Transverse colon (tissue), 4 donors: ENCODE results near the gene C1orf115.

Experiments
- POLR2A ChIP-seq: fragments of 450-650 bp; IDR thresholded peaks from one replicate; pipeline ENCODE4 v1.6.1; 2016; ENCODE audit warnings: antibody characterized with exemption, mild to moderate bottlenecking, moderate library complexity
- POLR2AphosphoS5 ChIP-seq, 3 donors: sonication (generic); formaldehyde crosslinking; IDR thresholded peaks; one replicate each; pipeline ENCODE4 v1.6.1; 2016; ENCODE audit warnings: antibody characterized with exemption in 3 of 3
- TF ChIP-seq, protein P1 (sequence below), 5 experiments: fragments of 200-600 bp in 3 of 5; fragments of 450-650 bp in 2 of 5; sonication (generic) in 3 of 5; IDR thresholded peaks; 1 replicate in 2 of 5; 2 replicates in 3 of 5; pipeline ENCODE4 v1.5.1; 2016 to 2017; ENCODE audit warnings: antibody characterized with exemption in 5 of 5, inconsistent platforms in 3 of 5, mild to moderate bottlenecking in 2 of 5, moderate library complexity in 1 of 5

GRCh38 chr1:220708936-220709801, 19.0 kb downstream of the C1orf115 start:
- TF ChIP-seq, protein P1, sequence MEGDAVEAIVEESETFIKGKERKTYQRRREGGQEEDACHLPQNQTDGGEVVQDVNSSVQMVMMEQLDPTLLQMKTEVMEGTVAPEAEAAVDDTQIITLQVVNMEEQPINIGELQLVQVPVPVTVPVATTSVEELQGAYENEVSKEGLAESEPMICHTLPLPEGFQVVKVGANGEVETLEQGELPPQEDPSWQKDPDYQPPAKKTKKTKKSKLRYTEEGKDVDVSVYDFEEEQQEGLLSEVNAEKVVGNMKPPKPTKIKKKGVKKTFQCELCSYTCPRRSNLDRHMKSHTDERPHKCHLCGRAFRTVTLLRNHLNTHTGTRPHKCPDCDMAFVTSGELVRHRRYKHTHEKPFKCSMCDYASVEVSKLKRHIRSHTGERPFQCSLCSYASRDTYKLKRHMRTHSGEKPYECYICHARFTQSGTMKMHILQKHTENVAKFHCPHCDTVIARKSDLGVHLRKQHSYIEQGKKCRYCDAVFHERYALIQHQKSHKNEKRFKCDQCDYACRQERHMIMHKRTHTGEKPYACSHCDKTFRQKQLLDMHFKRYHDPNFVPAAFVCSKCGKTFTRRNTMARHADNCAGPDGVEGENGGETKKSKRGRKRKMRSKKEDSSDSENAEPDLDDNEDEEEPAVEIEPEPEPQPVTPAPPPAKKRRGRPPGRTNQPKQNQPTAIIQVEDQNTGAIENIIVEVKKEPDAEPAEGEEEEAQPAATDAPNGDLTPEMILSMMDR (IDR thresholded peaks at IDR 0.05), result no peak
- TF ChIP-seq POLR2A, result no peak
- no peak for TF ChIP-seq POLR2AphosphoS5 (IDR thresholded peaks at IDR 0.05)
